Activated CD4-positive, alpha-beta T cell treated with anti-CD3 and anti-CD28 coated beads, Interleukin-2, amount 50 U/mL, for 1 hour (primary cell): ENCODE results near the gene MAGI2.
"Not testable (repeated sequence)": the region's sequence is repeated elsewhere in the genome, so short reads cannot be mapped to it uniquely, and the experiment has no call there.

Experiments
- DNase-seq: peaks from one replicate; pipeline ENCODE4 v3.0.0-alpha.2; 2020

The MAGI2 gene

DNA sequence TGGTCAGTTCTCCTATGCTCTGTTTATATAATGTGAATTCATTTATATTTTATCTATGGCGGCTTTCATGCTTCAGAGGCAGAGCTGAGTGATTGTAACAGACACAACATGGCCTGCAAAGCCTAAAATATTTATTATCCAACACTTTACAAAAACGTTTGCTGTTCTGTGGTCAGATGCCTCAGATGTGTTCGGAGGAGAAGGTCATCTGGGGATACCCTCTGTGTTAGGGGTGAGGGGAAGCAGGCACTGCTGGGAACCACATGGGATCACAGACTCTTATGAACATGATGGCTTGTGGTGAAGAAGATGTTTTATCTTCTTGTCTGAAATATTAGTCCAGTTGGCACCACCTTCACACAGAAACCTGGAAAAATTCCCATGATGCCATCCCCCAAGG lies 1451.4 kb downstream of the MAGI2 start:
- DNase-seq: no peak

DNA sequence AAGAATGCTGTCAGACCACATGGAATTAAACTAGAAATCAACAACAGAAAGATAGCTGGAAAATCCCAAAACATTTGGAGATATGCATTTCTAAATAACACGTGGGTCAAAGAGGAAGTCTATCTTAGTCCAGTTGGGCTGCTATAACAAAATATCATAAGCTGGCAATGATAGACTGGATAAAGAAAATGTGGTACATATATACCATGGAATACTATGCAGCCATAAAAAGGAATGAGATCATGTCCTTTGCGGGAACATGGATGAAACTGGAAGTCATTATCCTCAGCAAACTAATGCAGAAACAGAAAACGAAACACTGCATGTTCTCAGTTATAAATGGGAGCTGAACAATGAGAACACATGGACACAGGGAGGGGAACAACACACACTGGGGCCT lies 1454.3 kb downstream of the MAGI2 start:
- not testable (repeated sequence) for DNase-seq

DNA sequence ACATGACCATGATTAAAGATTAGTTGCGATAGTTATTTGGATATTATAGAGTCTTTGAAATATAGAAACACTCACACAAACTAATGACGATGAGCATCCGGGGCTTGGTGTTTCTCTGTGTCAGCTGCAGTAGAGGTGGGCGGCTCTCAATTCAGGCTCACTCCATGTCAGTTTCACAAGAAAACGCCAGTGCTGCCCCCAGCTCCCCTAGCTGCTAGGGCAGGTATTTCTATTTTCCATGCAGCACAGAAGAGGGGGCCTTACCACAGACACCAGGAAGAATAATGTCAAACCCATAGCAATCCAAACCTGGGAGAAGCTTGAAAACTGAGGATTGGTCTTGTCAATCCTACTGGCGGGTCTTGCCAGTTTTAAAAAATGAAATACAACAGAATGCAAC lies 1457.8 kb downstream of the MAGI2 start:
- no peak for DNase-seq

DNA sequence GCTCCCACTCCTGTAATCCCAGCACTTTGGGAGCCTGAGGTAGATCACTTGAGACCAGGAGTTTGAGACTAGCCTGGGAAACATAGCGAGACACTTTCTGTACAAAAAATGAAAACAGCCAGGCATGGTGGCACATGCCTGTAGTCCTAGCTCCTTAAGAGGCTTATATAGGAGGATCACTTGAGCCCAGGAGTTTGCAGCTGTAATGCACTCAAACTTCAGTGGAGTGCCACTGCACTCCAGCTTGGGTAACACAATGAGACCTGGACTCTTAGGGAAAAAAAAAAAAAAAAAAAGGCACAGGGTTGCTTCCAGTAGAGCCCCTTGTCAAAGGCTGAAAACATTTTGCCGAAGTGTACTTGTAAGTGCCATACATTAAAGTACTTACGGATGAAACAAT lies 1459.6 kb downstream of the MAGI2 start:
- DNase-seq: no peak

DNA sequence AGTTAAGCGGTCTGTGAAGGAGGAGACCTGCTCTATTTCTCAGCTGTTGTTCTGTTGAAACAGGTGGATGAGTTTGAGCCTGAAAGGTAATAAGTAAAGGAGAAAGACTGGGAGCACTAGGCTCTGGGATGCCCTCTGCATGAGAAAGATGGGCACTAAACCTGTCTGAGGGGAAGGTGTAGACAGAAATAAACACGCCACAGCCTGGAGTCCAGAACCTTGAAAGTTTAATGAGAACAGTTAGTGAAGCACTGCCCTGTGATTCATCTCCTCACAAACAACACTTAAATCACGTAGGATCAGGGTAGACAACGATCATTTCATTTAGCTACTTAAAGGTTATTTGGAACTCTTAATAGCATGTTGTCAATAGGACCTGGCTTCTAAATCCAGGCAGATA lies 1461.8 kb downstream of the MAGI2 start:
- no peak for DNase-seq

DNA sequence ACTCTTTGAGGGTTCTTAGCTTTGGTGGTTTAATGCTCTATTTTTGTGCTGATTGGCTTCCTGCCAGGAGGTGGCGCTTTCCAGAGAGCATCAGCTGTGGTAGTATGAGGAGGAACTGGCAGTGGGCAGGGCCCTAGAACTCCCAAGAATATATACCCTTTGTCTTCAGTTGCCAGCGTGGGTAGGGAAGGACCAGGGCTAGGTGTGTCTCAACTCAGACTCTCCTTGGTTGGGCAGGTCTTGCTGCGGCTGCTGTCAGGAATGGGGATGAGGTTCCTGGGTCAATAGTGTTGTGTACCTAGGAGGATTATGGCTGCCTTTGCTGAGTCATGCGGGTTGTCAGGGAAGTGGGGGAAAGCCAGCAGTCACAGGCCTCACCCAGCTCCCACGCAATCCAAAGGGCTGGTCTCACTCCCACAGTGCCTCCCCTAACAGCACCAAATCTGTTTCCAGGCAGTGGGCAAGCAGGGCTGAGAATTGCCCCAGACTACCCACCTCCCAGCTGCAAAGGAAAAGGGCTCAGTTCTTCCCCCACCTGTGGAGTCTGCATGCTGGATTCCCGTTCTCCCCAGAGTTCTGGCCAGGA lies 1463.4 kb downstream of the MAGI2 start:
- no peak for DNase-seq

DNA sequence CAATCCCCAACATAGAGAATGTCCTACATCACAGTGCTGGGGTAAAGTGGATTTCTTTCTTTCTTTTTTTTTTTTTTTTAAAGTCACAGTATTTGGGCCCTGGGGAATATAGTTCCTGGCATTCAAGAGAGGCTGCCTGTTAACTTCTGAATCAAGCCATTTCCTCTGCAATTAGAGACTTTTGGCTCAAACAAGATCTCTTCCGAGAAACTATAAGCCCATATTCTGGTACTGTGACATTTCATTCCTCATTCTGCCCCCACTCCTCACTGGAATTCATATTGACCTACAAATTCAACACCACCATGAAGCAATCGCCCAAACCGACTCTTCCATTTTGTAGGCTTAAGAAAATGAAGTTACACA lies 1467.5 kb downstream of the MAGI2 start:
- DNase-seq: no peak

DNA sequence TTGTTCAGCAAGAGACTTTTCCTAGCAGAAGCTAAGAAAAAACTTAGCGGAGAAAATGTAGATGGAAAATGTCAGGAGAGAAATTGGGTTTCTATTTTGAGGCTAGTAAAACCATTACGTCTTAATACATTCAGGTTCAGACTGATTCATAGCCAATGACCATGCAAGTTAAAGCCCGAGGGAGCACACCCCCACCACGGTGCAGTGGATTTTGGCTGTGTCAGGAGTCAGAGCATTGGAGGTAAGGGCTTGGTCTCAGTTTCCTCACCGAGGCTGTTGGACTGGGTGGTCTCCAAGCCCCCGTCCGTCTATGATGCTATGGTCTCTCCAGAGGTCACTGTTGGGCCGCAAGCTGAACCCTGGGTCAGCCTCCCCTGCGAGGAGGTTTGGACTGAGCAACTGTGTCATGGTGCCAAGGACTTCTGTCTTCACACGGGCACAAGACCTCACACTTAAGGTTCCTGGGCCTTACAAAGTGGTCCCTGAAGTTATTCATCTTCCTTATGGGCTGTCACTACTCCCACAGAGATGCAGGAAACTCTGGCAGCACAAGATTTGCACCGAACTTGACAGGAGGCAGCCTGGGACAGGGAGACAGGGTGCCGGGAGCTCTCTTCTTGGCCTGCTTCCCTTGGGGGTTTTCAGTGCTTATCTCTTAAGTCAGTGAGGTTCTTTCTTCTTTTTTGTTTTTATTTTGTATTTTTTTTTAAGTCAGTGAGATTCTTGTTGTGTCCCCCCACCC lies 1468.1 kb downstream of the MAGI2 start:
- no peak for DNase-seq

DNA sequence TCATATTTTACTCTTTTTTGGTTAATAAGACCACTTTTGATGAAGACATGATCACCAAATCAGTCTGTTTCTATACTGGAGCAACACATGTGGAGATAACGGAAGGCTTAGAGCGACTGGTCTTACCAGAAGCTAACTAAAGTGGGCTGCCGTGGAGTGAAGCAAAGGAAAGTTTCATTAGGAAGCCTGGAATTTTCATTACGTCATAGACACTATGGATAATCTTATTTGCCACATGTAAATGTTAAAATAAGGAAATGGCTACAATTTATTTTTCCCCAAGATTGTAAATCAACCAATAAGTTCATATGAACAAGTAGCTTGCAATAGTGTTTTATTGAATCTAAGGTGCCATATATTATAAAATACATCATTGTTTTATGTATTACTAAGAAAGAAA lies 1469.5 kb downstream of the MAGI2 start:
- no peak for DNase-seq

DNA sequence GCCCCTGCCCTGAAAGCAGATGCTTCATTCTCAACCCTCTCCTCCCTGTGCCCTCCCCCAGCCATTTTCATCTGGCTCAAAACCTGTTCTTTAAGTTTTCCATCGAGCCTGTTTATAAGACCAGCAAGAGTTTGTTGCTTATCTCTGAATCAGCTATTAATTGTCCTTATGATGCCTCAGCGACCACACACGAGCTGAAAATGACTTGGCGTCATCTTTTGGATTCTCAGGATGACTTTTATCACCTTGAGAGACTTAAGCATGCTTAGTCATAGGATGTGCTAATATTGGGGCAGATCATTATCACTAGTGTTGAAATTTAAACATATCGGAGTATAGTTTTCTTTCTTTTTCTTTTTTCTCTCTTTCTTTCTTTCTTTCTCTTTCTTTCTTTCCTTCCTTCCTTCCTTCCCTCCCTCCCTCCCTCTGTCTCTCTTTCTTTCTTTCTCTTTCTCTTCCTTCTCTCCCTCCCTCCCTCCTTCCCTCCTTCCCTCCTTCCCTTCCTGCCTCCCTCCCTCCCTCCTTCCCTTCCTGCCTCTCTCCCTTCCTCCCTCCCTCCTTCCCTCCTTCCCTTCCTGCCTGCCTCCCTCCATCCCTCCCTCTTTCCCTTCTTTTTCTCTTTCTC lies 1470.4 kb downstream of the MAGI2 start:
- DNase-seq: no peak

DNA sequence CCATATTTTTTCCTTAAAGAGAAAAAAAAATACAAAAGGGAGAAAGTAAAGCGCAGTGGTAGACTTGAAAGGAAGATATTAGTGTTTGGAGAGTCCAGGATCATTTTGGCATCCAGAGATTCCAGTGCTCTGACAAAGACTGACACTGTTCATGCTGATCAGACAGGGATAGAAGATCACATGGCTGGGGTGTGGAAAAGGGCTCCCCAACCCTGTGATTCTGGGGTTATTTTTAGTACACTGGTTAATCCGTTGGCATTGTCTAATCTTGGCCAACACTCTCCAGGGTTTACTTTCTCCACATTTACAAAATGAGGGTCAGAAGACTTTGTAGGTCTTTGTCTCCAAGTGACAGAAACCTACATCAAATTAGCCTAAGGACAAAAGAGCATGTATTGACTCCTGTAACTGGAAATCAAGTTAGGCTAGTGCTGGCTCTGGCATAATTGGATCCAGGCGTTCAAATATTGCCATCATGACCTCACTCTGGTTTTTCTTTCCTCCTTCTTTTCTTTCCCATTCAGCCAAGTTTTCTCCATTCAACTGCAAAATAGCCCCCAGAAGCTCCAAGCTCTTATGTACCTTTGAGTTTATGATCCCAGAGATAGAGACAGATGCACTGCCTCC lies 1473.3 kb downstream of the MAGI2 start:
- no peak for DNase-seq

DNA sequence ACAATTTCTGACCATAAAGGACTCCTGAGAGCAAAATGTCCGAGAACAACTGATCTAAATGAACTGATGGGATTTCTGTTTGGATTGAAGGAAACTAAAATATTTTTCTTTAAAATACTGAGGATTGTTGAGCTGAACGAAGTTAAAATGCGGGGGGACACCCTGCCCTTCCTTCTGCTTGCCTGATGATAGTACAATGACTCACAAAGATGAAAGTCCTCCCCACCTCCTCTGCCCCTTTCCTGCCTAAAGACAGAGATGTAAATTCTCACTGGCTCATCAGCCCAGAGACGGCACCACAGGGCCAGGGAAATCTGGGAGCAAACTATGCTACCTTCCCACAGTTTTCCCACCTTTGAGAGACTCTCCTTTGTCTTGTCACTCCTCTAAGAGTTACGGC lies 1474.2 kb downstream of the MAGI2 start:
- DNase-seq: no peak

DNA sequence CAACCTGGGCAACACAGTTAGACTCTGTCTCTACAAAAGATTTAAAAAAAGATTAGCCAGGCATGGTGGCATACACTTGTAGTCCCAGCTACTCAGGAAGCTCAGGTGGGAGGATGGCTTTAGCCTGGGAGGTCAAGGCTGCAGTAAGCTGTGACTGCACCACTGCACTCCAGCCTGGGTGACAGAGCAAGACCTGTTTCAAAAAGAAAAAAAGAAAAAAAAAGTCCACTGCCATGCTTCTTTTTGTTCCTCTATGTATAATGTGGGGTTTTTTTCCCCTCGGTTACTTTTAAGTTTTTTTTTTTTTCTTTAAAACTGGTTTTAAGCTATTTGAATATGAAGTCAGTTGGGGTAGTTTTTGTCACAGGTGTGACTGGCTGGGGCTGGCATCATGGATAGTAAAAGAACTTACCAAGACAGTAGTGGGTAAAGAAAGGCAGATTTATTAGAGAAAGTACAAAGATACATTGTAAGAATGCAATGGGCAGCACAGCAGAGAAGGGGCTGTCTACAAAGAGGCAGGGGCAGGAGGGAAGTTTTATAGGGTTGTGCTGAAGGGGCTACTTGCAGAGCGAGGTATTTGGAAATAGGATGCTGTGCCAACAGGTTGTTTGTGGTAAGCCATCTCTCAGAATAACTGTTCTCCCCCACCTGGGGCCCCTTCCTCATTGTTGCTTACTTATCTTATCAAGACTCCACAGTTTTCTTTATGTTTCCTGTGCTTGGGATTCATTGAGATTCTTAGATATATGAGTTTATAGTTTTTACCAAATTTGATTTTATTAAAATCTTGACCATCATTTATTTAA lies 1477.6 kb downstream of the MAGI2 start:
- DNase-seq: no peak

DNA sequence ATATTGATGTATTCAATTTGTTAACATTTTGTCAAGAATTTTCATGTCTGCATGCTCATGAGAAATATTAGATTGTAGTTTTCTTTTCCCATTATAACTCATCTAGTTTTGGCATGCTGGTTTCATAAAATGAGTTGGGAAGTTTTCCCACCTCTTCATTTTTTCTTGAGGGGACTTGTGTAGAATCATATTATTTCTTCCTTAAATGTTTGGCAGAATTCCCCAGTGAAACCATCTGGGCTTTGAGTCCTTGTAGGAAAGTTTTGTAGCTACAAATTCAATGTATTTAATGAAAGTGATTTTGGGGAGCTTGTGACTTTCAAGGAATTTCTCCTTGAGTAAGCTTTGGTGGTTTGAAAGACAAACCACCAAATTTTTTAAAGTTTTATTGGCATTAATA lies 1481.7 kb downstream of the MAGI2 start:
- DNase-seq: no peak

DNA sequence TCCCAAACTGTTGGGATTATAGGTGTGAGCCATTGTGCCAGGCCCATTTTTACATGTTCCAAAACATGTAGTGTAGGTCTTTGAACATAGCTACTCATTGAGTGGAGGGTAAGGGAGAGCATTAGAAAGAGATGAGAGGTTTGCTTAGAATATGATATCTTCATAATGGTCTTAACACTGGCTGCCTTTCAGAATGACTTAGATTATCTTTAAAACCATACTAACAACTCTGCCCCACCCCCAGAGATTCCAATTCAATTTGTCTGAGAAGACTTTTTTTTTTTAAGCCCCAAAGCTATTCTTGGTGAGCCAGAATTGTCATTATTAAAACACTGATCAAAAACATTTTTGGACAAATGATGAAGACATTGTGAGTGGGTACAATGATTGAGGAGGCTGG lies 1486.0 kb downstream of the MAGI2 start:
- DNase-seq: no peak
